GM18867 (cell line): ENCODE results near the gene PROSER2.
"Not testable (repeated sequence)": the region's sequence is repeated elsewhere in the genome, so short reads cannot be mapped to it uniquely, and the experiment has no call there.

Experiments
- ATAC-seq: cut with Tn5 transposase; IDR thresholded peaks from one replicate; pipeline ENCODE4 v1.9.1; 2021; ENCODE audit warnings: mild to moderate bottlenecking, moderate library complexity; ENCODE audit not compliant: unreplicated experiment

Gene PROSER2

DNA sequence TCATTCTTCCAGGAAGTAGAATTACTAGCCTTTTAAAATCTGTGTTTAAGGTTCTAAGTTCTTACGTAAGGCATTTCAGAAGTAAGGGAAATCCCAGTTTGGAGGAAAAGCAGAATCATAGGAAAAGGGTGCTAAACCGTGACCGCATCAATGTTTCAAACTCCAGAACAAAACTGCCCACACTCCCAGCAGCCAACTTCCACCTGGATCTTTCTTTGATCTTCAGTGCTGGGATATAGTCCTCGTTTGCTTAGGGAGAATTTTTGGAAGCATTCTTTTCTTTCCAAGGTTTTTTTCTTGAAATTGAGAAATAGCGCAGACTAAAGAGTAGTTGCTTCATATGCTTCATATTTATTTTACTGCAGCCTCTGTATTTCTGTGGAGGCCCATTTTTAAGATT, 8.9 kb downstream of the PROSER2 start:
- ATAC-seq: no peak

DNA sequence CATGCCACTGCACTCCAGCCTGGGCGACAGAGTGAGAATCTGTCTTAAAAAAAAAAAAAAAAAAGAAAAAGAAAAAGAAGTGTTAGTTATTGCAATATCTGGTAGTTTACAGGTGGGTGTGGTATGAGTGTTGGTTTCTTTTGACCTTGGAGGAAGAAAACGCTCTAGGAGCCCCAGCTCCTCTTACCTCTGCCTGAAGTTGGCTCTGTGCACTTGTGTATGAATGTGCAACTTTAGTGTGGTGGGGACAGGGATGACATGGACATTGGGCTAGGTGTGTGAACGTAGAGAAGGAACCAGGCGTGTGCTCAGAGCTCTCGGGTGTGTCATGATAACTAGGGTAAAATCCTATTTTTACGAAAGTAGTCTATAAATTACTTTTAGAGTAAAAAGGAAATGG, 11.9 kb downstream of the PROSER2 start:
- no peak for ATAC-seq

GRCh38 chr10:11835704-11836103, 12.5 kb downstream of the PROSER2 start:
- no peak for ATAC-seq

DNA sequence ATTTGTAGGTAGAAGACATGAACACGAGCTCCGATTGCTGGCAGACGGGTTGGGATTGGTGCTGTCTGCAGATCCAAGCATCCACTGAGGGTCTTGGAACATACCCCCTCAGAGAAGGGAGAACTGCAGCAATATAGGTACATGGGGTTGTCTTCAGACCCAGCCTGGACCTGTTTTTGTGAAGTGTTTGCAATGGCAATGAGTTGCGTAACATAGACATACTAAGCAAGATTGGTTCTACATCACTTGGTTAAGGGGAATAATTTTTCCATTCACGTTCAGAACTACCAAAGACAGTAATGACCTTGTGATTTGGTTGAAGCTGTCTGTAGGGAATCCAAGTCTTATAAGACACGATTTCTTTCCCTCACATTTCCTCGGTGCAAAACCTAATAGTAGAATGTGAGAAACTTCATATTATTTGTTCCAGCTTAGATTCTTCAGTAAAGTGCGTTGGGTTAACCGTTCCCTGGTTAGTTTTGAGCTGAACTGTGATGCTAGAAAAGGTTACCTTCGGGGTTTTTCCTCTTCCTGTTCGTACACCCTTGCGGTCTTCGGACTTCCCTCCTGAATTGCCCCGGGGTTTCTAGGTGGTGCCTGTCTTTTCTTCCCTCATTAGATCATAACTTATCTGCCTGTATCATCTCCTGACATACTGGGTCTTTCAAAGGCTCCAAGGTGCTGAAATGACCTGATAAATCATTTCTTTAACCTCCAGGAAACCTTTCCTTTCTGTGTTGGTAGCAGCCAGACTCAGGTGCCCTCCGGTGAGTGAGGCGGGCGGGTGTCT, 14.4 kb downstream of the PROSER2 start:
- ATAC-seq: no peak

GRCh38 chr10:11838298-11838852, 15.2 kb downstream of the PROSER2 start:
- no peak for ATAC-seq

- no peak for ATAC-seq
Observed at GRCh38 chr10:11841375-11841774, 18.2 kb downstream of the PROSER2 start.

GRCh38 chr10:11842411-11842810, 19.3 kb downstream of the PROSER2 start:
- ATAC-seq: no peak

DNA sequence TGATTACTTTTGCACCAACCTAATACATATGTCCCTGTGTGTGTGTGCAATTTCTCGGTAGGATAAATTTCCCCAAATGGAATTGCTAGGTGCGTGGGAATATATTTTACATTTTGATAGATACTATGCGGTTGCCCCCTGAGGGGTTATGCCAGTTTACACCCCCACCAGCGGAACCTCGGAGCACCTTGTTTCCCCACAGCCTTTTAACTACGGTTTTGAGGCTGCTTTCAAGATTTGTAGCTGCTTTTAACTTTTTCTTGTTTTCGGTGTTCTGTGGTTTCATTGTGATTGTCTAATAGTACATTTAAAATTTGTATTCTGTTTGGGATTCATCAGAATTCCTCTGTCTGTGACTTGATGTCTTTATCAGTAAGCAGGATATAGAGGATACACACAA, 22.0 kb downstream of the PROSER2 start:
- ATAC-seq: no peak

GRCh38 chr10:11846542-11846941, 23.4 kb downstream of the PROSER2 start:
- ATAC-seq: no peak

- no peak for ATAC-seq
Observed at GRCh38 chr10:11849277-11849676, 26.1 kb downstream of the PROSER2 start.

DNA sequence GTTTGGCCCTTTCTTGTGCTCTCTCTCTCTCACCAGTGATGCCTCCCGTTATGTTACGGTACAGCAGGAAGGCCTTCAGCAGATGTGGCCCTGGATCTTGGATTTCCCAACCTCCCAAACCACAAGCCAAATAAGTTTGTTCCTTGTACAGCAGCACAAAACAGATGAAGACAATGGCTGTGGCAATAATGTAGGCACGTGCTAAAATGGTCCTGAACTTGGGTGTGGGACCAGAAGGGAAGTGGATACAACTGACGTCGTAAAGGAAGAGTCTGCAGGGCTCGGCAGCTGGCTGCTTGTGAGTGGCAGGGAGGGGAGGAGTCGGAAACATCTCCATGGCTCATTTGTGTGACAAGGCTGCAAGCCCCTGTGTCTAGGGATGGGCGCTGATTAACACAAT, 26.8 kb downstream of the PROSER2 start:
- no peak for ATAC-seq

DNA sequence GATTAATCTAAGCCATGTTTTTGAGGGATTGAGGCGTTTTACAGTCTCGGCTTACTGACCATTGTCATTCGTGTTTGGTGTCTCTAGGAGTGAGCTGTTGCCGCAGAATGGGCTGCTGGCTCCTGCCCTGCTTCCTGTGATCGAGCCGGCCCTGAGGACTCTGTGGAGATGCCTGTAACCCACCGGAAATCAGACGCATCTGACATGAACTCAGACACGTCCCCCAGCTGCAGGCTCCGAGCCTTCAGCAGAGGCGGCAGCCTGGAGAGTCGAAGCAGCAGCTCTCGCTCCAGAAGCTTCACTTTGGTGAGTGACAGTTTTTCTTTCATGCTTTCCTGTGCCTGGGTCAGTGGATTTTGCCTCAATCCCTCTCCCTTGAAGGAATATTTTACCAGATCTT, 28.8 kb downstream of the PROSER2 start:
- ATAC-seq: no peak

GRCh38 chr10:11852637-11853036, 29.5 kb downstream of the PROSER2 start:
- ATAC-seq: not testable (repeated sequence)

GRCh38 chr10:11853468-11853867, 30.3 kb downstream of the PROSER2 start:
- no peak for ATAC-seq

DNA sequence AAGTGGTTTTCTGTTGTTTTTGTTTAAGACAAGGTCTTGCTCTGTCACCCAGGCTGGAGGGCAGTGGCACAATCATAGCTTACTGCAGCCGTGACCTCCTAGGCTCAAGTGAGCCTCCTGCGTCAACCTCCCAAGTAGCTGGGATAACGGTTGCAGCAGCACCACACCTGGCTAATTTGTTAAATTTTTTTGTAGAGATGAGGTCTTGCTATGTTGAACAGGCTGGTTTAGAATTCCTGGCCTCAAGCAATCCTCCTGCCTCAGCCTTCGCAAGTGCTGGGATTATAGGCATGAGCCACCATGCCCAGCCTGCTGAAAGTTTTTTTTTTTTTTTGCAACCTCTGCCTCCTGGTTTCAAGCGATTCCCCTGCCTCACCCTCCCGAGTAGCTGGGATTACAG, 31.1 kb downstream of the PROSER2 start:
- no peak for ATAC-seq

- ATAC-seq: no peak
Observed at GRCh38 chr10:11856089-11856488, 32.9 kb downstream of the PROSER2 start.

- ATAC-seq: no peak
Observed at GRCh38 chr10:11856678-11857077, 33.5 kb downstream of the PROSER2 start.

DNA sequence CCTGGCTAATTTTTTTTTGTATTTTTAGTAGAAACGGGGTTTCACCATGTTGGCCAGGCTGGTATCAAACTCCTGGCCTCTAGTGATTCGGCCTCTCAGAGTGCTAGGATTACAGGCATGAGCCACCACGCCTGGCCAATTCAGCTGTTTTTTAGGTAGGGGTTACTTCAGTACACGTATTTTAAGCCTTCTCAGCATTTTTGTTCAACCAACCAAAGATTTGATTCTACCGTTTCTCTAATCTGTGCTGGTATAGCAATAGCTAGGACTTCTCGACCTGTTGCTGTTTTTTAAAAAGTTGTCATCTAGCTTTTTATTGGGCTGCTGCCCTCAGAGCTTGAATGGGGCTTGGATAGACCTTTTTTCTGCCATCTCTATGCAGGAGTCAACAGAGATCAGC, 34.9 kb downstream of the PROSER2 start:
- no peak for ATAC-seq

- ATAC-seq: no peak
Observed at GRCh38 chr10:11861341-11861740, 38.2 kb downstream of the PROSER2 start.

GRCh38 chr10:11861811-11862428, 38.8 kb downstream of the PROSER2 start:
- no peak for ATAC-seq

DNA sequence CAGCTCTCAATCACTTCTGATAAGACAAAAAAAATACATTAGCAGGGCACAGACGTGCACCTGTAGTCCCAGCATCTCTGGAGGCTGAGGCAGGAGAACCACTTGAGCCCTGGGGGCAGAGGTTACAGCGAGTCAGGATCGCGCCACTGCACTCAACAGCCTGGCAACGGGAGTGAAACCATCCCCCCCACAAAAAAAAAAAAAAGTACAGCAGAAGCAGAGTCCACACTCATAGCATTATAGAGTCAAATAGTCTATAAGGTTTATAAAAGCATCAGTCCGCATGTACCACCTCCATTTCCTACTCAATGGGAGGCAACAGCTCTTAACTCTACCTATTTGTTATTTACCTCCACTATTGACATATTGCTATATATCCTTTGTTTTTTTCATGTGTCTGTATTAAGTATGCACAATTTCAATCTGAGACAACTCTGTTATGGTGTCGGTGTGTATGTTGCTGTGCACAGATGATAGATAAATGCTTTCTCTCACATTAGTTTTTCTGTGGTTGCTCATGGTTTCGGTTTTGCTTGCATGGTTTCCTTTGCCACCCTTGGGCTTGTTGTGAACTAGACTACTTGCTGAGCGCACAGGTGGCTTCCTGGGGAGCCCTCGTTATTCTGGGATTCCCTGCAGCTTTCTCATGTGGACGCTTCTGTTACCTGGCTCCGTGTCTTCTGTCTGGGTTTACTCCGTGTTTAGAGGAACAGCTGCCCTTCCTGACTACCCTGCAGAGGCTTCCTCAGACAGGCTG, 40.4 kb downstream of the PROSER2 start:
- ATAC-seq: peak; percentile 97

DNA sequence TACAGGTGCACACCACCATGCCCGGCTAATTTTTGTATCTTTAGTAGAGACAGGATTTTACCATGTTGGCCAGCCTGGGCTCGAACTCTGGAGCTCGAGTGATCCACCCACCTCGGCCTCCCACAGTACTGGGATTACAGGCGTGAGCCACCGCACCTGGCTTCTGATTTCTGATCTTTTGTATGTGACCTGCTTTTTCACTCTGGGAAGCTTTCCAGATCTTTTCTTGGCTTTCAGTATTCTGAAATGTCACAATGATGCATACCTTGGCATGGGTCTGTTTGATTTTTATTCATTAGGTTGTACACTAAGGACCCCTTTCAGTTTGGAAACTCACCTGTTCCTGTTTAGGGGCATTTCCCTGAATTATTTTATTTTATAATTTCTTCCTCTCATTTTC, 41.6 kb downstream of the PROSER2 start:
- ATAC-seq: no peak
